ELF-1 (cell line): ENCODE data around the gene GAREM2.
"Not testable (repeated sequence)": the region's sequence is repeated elsewhere in the genome, so short reads cannot be mapped to it uniquely, and the experiment has no call there.

Source experiments
- DNase-seq: peaks from one replicate; pipeline ENCODE4 v3.0.0-alpha.2; 2016; ENCODE audit warnings: low read depth, low spot score

Gene GAREM2

GRCh38 chr2:26172871-26173775 is at the start of gene GAREM2:
Gene GAREM2, plus strand, starts transcription at chr2:26173088. Its CDS starts 133 bp downstream, at chr2:26173221.
- no peak for DNase-seq

GRCh38 chr2:26123426-26123825 is 49.5 kb upstream of the GAREM2 start:
- DNase-seq, result no peak

- no peak for DNase-seq
Measured at GRCh38 chr2:26126074-26126473, 46.8 kb upstream of the GAREM2 start.

DNA sequence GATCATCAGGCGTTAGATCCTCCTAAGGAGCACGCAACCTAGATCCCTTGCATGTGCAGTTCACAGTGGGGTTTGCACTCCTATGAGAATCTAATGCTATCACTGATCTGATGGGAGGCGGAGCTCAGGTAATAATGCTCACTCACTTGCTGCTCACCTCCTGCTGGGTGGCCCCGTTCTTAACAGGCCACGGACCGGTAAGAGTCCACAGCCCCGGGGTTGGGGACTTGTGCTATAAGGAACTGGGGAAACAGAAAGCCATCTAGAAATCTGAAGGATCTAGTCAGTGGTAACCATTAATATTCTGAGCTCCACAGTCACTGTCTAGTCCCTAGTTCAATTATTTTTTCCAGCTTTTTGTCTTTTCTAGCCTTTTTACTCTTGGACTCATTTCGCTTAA is 44.7 kb upstream of the GAREM2 start:
- no peak for DNase-seq

GRCh38 chr2:26130763-26131162 is 42.1 kb upstream of the GAREM2 start:
- DNase-seq, result no peak

DNA sequence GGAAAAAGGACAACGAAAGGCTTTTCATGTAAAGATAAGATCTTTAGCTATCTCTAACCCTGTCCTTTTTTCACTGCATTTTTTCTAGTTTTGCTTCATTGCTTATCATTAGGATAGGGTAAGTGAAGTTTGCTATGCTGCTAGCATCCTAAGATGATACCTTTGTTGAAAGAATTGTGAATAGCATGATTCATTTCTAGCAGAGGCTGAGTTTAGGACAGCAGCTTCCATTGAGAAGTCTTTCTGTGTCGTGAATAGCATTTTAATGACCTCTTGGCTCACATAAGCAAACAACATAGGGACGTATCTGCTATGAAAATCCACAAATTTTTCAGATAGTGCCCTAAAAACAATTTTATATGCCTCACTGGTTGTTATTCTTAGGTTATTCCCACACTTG is 36.4 kb upstream of the GAREM2 start:
- DNase-seq, result no peak

GRCh38 chr2:26139269-26140183 is 33.4 kb upstream of the GAREM2 start:
- DNase-seq, result no peak

- no peak for DNase-seq
Measured at GRCh38 chr2:26141145-26141769, 31.6 kb upstream of the GAREM2 start.

DNA sequence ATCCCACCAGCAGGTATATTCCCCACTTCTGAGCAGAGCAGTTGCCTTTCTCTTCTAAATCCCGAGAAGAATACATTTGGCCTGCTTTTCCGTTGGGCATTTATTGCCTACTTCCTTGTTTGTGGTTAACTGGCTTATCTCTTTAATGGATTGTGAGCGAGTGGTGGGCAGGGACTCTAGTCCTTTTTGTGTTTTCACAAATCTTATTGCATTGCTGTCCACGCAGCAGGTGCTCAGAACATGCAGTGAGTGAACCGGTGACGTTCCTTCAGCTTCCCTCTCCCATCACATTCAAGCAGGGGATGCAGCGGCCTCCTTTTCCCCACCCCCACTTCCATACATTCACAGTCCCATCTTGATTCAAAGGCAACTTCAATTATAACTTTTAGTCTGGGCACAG is 28.9 kb upstream of the GAREM2 start:
- no peak for DNase-seq

DNA sequence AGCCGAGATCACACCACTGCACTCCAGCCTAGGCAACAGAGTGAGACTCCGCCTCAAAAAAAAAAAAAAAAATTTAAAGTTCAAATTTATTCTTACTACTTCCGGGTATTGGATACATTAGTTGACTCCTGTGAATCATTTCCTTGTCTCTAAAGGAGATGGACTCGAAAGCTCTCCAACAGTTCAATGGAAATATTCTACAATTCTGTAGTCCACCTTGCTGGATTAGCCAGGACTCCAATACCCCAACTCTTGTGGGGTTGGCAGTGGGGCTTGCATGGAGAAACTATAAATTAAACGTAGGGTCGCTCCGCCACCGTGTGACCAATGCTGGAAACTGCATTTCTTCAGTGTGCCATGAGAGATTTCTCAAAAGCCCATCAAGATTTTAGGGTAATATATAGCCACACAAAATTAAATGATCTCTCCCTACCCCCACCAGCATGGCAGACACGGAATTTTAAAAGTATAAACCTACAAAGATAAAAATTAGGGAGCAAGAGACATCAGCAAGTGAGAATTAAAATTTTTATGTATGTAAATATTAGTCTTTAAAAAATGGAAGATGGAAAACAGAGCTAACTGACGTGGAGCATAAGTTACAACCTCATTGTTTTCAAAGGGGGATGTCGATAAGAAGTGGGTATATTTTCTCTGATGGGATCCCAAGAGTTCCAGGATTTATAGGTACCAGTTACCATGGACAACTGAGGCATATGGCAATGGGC is 27.8 kb upstream of the GAREM2 start:
- DNase-seq, result peak; percentile 73

DNA sequence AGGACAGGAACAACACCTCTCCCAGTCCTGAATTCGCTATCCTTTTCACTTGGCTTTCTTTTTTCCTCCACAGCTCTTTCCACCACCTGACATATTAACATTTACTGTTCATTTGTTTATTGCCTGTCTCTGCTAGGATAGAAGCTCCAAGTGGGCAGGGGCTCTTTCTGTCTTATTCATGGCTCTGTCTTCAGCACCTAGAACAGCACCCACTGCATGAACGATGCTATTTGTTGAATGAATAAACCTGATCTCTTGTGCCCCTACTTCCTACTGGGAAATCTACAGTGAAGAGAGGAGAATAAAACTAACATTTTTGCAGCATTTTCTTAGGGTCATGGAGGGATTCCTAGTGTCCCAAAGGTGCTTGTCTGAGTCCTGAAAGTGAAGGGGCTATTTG is 24.4 kb upstream of the GAREM2 start:
- no peak for DNase-seq

GRCh38 chr2:26150243-26150642 is 22.6 kb upstream of the GAREM2 start:
- DNase-seq, result no peak

GRCh38 chr2:26157580-26157979 is 15.3 kb upstream of the GAREM2 start:
- no peak for DNase-seq

GRCh38 chr2:26161926-26162325 is 11.0 kb upstream of the GAREM2 start:
- DNase-seq, result no peak

- DNase-seq, result no peak
Measured at GRCh38 chr2:26162963-26163362, 9.9 kb upstream of the GAREM2 start.

DNA sequence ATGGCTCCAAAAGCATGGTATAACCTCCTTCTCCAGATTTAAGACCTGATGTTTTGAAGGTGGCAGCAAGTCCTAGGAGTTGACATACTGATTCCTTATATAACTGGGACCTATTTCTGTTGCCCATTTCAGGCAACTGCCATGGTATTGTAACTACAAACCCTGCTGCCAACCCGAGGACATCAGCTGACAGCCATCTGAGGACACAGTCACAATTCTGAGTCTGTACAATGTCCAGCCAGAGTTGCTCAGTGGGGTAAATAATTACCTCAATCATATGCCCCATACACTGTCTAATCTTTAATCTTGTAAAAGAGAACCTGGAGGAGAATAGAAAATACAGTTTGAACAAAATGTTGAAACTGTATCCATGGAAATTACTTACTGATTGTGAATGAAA is 8.7 kb upstream of the GAREM2 start:
- DNase-seq, result no peak

- DNase-seq, result no peak
Measured at GRCh38 chr2:26164641-26165211, 8.2 kb upstream of the GAREM2 start.

- DNase-seq, result no peak
Measured at GRCh38 chr2:26165403-26165802, 7.5 kb upstream of the GAREM2 start.

- DNase-seq, result not testable (repeated sequence)
Measured at GRCh38 chr2:26166541-26166940, 6.3 kb upstream of the GAREM2 start.

GRCh38 chr2:26168785-26169184 is 4.1 kb upstream of the GAREM2 start:
- DNase-seq, result no peak

GRCh38 chr2:26169226-26169625 is 3.7 kb upstream of the GAREM2 start:
- no peak for DNase-seq
